Bronchial epithelial cell (primary cell): ENCODE measurements around the gene ACIN1. TPM values are rescaled to one million over a fixed set of nuclear protein-coding genes. Genes with fewer than 3 reads are reported as not detected.

Experiments used
- DNase-seq: peaks from one replicate; pipeline ENCODE4 v3.0.0-alpha.2; 2010; ENCODE audit warnings: low read depth
- FAIRE-seq: peaks from 2 replicates; lab custom pipeline; 2011; peaks lifted over from hg19 to GRCh38; lab: Jason Lieb, UNC
- H3K27me3 ChIP-seq: 2 replicates; pipeline ENCODE4 v1.5.1; 2011; ENCODE audit warnings: low read length; ENCODE audit not compliant: control insufficient read depth, insufficient read depth
- H3K36me3 ChIP-seq: 2 replicates; pipeline ENCODE4 v1.5.1; 2011; ENCODE audit warnings: low read length; ENCODE audit not compliant: control insufficient read depth, insufficient read depth
- H3K4me3 ChIP-seq: 2 replicates; pipeline ENCODE4 v1.5.1; 2011; ENCODE audit warnings: mild to moderate bottlenecking, low read depth, low read length, control low read depth
- total RNA-seq: library from RNA; depleted of rRNA; stranded (reverse); fragments of >200 nt; gene quantifications from 2 replicates; pipeline ENCODE4 v1.2.1, GENCODE V29; 2014
- TF ChIP-seq, protein P1 (sequence below): IDR thresholded peaks from 2 replicates; pipeline ENCODE4 v1.5.1; 2011; ENCODE audit warnings: mild to moderate bottlenecking, moderate library complexity, low read length, control low read depth, inconsistent platforms; ENCODE audit not compliant: insufficient read depth, severe bottlenecking

The ACIN1 gene, protein sequence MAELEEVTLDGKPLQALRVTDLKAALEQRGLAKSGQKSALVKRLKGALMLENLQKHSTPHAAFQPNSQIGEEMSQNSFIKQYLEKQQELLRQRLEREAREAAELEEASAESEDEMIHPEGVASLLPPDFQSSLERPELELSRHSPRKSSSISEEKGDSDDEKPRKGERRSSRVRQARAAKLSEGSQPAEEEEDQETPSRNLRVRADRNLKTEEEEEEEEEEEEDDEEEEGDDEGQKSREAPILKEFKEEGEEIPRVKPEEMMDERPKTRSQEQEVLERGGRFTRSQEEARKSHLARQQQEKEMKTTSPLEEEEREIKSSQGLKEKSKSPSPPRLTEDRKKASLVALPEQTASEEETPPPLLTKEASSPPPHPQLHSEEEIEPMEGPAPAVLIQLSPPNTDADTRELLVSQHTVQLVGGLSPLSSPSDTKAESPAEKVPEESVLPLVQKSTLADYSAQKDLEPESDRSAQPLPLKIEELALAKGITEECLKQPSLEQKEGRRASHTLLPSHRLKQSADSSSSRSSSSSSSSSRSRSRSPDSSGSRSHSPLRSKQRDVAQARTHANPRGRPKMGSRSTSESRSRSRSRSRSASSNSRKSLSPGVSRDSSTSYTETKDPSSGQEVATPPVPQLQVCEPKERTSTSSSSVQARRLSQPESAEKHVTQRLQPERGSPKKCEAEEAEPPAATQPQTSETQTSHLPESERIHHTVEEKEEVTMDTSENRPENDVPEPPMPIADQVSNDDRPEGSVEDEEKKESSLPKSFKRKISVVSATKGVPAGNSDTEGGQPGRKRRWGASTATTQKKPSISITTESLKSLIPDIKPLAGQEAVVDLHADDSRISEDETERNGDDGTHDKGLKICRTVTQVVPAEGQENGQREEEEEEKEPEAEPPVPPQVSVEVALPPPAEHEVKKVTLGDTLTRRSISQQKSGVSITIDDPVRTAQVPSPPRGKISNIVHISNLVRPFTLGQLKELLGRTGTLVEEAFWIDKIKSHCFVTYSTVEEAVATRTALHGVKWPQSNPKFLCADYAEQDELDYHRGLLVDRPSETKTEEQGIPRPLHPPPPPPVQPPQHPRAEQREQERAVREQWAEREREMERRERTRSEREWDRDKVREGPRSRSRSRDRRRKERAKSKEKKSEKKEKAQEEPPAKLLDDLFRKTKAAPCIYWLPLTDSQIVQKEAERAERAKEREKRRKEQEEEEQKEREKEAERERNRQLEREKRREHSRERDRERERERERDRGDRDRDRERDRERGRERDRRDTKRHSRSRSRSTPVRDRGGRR
- 45.3 and 45.5 TPM in 2 replicates for total RNA-seq

DNA sequence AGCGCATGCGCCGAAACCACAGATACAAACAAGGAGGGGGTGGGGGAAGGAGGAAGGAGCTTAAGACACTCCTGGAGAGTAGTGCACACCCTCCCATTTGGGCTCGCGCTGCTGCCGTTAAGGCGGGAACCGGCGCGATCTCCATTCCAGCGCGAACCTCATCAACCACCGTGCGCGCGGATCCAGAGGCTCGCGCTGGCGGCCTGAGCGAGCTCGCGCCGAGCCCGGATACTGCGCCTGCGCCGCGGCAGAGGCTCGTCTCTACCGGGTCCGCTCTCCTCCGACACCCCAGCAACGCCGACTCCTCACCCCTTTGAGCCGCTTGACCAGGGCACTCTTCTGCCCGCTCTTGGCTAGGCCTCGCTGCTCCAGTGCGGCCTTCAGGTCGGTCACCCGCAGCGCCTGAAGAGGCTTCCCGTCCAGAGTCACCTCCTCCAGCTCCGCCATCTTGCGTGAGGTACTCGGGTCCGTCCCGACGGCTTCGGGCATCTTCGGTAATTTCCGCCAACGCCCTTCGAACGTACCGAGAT lies at the start of gene ACIN1:
Gene ACIN1 (minus strand): TSS at position 471 of the 530 bp plus-strand sequence. CDS start 24 bp downstream, at position 447.
- TF ChIP-seq, protein P1, sequence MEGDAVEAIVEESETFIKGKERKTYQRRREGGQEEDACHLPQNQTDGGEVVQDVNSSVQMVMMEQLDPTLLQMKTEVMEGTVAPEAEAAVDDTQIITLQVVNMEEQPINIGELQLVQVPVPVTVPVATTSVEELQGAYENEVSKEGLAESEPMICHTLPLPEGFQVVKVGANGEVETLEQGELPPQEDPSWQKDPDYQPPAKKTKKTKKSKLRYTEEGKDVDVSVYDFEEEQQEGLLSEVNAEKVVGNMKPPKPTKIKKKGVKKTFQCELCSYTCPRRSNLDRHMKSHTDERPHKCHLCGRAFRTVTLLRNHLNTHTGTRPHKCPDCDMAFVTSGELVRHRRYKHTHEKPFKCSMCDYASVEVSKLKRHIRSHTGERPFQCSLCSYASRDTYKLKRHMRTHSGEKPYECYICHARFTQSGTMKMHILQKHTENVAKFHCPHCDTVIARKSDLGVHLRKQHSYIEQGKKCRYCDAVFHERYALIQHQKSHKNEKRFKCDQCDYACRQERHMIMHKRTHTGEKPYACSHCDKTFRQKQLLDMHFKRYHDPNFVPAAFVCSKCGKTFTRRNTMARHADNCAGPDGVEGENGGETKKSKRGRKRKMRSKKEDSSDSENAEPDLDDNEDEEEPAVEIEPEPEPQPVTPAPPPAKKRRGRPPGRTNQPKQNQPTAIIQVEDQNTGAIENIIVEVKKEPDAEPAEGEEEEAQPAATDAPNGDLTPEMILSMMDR, result no peak
- H3K4me3 ChIP-seq, result peak within 1 kb of the TSS; percentile 78
- H3K36me3 ChIP-seq, result peaks cover 12% of the 10 kb centered on the region
- no peaks in the 10 kb centered on the region for H3K27me3 ChIP-seq
- FAIRE-seq, result no peak
- peak; percentile 73 for DNase-seq

DNA sequence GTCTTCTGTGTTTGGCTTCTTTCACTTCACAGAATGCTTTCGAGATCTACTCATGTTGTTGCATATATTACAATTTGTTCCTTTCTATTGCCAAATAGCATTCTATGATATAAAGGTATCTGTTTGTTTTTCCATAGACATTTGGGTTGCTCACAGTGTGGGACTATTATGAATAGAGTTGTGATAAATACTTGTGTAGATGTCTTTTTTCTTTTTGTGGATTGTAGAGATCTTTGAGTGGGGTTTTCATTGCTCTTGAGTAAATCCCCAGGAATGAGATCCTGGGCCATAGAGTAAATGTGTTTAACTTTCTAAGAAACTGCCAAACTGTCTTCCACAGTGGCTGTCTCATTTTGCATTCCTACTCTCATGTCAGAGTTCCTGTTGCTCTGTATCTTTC lies 49.0 kb upstream of the ACIN1 start:
- TF ChIP-seq, protein P1, result no peak
- DNase-seq (no peak), FAIRE-seq (no peak)
- Histone ChIP-seq H3K27me3 (no peaks in the 10 kb centered on the region), H3K4me3 (no peak overlapping the region), H3K36me3 (peaks cover 1% of the 10 kb centered on the region)

DNA sequence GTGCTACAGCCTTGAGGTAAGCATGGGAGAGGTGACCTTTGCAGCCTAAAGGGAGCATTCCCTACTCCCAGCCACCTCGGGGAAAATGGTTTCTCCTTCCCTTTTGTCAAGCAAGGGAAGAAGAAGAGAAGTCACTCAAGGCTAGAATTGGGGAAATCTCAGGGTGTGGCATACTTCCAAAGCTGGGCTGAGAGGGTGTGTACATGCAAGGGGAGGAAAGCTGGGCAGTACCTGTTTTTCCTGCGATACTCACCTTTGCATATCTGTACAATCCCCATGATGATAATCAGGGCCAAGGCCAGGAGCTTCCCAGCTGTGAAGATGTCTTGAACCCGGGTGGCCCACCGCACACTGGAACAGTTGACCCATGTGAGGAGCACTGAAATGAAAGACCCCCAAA lies 47.9 kb upstream of the ACIN1 start:
- TF ChIP-seq, protein P1, result no peak

DNA sequence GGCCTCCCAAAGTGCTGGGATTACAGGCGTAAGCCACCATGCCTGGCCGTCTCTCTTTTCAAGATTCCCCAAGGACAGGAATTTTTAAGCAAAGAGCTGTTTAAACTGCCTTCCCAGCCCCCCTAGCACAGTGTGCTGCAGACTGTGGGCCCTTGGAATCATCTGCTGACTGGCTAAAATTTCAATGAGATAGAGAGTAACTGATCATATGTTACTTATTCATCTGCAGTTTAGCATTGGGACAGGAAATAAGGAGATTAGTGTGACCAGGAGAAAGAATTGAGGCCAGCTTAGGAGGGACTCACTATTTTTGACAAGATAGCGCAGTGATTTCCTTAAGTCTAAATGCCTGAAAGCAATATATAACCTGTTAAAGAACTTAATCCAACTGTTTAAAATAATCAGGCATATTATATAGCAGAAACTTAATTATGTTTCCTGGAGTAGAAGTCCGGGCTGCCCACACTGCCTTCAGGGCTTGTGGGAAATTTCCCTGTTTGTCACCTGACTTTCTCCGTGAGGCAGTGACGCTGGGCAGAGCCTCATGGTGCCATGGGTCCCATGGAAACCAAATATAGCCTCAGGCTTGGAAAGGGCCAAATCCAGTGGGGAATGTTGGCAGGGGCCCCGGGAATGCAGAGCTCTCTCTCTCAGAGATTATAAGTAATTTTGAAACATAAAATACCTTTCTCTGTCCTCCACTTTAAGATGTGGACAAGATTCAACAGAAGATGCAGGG lies 46.9 kb upstream of the ACIN1 start:
- Histone ChIP-seq H3K36me3 (peaks cover 1% of the 10 kb centered on the region), H3K4me3 (no peak overlapping the region), H3K27me3 (no peaks in the 10 kb centered on the region)
- DNase-seq, result peak; percentile 55
- FAIRE-seq, result no peak
- TF ChIP-seq, protein P1, result no peak

More for the DNA sequence above, 47.9 kb upstream of the ACIN1 start:
- Histone ChIP-seq H3K4me3 (no peak overlapping the region), H3K36me3 (peaks cover 1% of the 10 kb centered on the region), H3K27me3 (no peaks in the 10 kb centered on the region)
- DNase-seq (no peak), FAIRE-seq (no peak)

DNA sequence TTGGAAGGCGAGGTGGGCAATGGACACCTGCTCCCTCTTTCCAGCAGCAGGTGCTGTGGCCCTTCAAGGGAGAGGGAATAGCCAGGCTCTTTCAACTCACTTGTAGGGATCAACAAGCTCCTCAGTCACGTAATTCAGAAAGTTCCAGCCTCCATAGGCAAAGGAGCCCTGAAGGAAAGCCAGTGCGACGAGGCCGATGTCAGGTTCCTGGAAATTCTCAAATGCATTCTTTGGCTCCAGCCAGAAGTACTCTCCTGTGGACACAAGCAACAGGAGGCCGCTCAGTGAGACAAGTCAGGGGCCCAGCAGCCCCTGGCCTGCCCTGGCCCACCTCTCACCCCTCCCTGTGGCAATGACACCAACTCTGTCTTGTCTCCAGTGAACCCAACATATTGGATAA lies 45.4 kb upstream of the ACIN1 start:
- Histone ChIP-seq H3K4me3 (no peak overlapping the region), H3K36me3 (peaks cover 3% of the 10 kb centered on the region), H3K27me3 (no peaks in the 10 kb centered on the region)
- FAIRE-seq (no peak), DNase-seq (no peak)
- TF ChIP-seq, protein P1, result no peak
